GM23338 (cell line): Measurements from ENCODE around the gene SERPINA1. TPM values are rescaled to one million over a fixed set of nuclear protein-coding genes. Genes with fewer than 3 reads are reported as not detected.

Experiments used
- ATAC-seq: fragments of 200-7000 bp; cut with Tn5 transposase; 3 replicates; pipeline ENCODE4 v1.9.1; 2020
- DNase-seq: peaks from one replicate; pipeline ENCODE4 v3.0.0-alpha.2; 2015; ENCODE audit warnings: low spot score
- H2AFZ ChIP-seq: fragments of 200-600 bp; sonication (generic); 2 replicates; pipeline ENCODE4 v1.8.0; 2016; ENCODE audit warnings: antibody characterized with exemption, mild to moderate bottlenecking, moderate library complexity
- H3F3A ChIP-seq: fragments of 200-600 bp; sonication (generic); replicated peaks from 2 replicates; pipeline ENCODE4 v1.8.0; 2017; ENCODE audit warnings: antibody characterized with exemption, mixed run types, low read depth
- H3K27ac ChIP-seq: fragments of 200-600 bp; sonication (generic); 2 replicates; pipeline ENCODE4 v1.6.1; 2016; ENCODE audit warnings: low read depth
- H3K27me3 ChIP-seq: fragments of 200-600 bp; sonication (generic); 2 replicates; pipeline ENCODE4 v1.8.0; 2016; ENCODE audit warnings: mild to moderate bottlenecking, mixed run types, moderate library complexity; ENCODE audit not compliant: insufficient read depth
- H3K36me3 ChIP-seq: fragments of 200-600 bp; sonication (generic); 2 replicates; pipeline ENCODE4 v1.8.0; 2016; ENCODE audit warnings: mild to moderate bottlenecking; ENCODE audit not compliant: insufficient read depth
- H3K4me1 ChIP-seq: fragments of 200-600 bp; sonication (generic); 2 replicates; pipeline ENCODE4 v1.8.0; 2016; ENCODE audit warnings: mild to moderate bottlenecking, moderate library complexity; ENCODE audit not compliant: insufficient read depth
- H3K4me2 ChIP-seq: fragments of 200-600 bp; sonication (generic); 2 replicates; pipeline ENCODE4 v1.7.1; 2017; ENCODE audit warnings: mixed run types
- H3K4me3 ChIP-seq: fragments of 200-600 bp; sonication (generic); 2 replicates; pipeline ENCODE4 v1.6.1; 2016; ENCODE audit warnings: mixed run types
- H3K79me2 ChIP-seq: fragments of 200-600 bp; sonication (generic); replicated peaks from 2 replicates; pipeline ENCODE4 v1.8.0; 2017; ENCODE audit warnings: mild to moderate bottlenecking; ENCODE audit not compliant: insufficient read depth
- H3K9me2 ChIP-seq: fragments of 200-600 bp; sonication (generic); 2 replicates; pipeline ENCODE4 v1.8.0; 2017; ENCODE audit not compliant: insufficient read depth
- H4K20me1 ChIP-seq: fragments of 200-600 bp; sonication (generic); replicated peaks from 2 replicates; pipeline ENCODE4 v1.8.0; 2017; ENCODE audit warnings: mild to moderate bottlenecking; ENCODE audit not compliant: insufficient read depth
- H3K27ac Mint-ChIP-seq: 2 replicates; pipeline ENCODE4 v1.8.0; 2020; ENCODE audit warnings: inconsistent platforms, mild to moderate bottlenecking, moderate library complexity, mixed read lengths
- H3K27me3 Mint-ChIP-seq: 3 replicates; pipeline ENCODE4 v1.8.0; 2022; ENCODE audit warnings: low read depth, mild to moderate bottlenecking, moderate library complexity, mixed read lengths, inconsistent platforms; ENCODE audit not compliant: insufficient read depth, poor library complexity
- H3K36me3 Mint-ChIP-seq: 3 replicates; pipeline ENCODE4 v1.8.0; 2021; ENCODE audit warnings: low read depth, mild to moderate bottlenecking, inconsistent platforms, moderate library complexity, mixed read lengths
- H3K4me1 Mint-ChIP-seq: 3 replicates; pipeline ENCODE4 v1.8.0; 2020; ENCODE audit warnings: mild to moderate bottlenecking, inconsistent platforms, mixed read lengths
- H3K4me3 Mint-ChIP-seq: 3 replicates; pipeline ENCODE4 v1.8.0; 2021; ENCODE audit warnings: moderate library complexity, mild to moderate bottlenecking, inconsistent platforms, mixed read lengths
- H3K9me3 Mint-ChIP-seq: 3 replicates; pipeline ENCODE4 v1.8.0; 2020; ENCODE audit warnings: moderate library complexity, mild to moderate bottlenecking, inconsistent platforms, mixed read lengths
- STAT1 ChIP-seq: IDR thresholded peaks from one replicate; pipeline ENCODE4 v1.6.1; 2016; ENCODE audit warnings: antibody characterized with exemption; ENCODE audit not compliant: unreplicated experiment
- ZNF114 ChIP-seq: fragments of 250-450 bp; sonication (Bioruptor Pico); IDR thresholded peaks from 2 replicates; pipeline ENCODE4 v1.5.0; 2020; ENCODE audit warnings: mild to moderate bottlenecking, moderate library complexity
- ZNF462 ChIP-seq: fragments of 250-450 bp; sonication (Bioruptor Pico); IDR thresholded peaks from 2 replicates; pipeline ENCODE4 v1.5.0; 2020; ENCODE audit warnings: mild to moderate bottlenecking, moderate library complexity
- polyA plus RNA-seq: library from polyadenylated mRNA; unstranded; fragments of >200 nt; fragmentation: Nextera tagmentation; extraction: Ambion mirVana; gene quantifications from 2 replicates; pipeline ENCODE4 v1.2.1, GENCODE V29; 2016
- total RNA-seq: library from RNA; depleted of rRNA; stranded (reverse); fragments of >200 nt; shearing (Covaris generic); gene quantifications from 2 replicates; pipeline ENCODE4 v1.2.3, GENCODE V29; 2014

SERPINA1 gene
- total and polyA plus RNA-seq, 2 experiments from 2014 or later: not detected

- Mint-ChIP-seq H3K27me3 (peaks cover 6% of the 10 kb centered on the region), H3K36me3 (no peaks in the 10 kb centered on the region), H3K27ac (no peak overlapping the region), H3K9me3 (no peaks in the 10 kb centered on the region; the same call in 2 of the 3 replicates), H3K4me3 (no peak overlapping the region), H3K4me1 (peaks cover 12% of the 10 kb centered on the region)
- Histone ChIP-seq H3K4me2 (no peak overlapping the region), H2AFZ (no peak overlapping the region), H3K27ac (no peak overlapping the region), H3K36me3 (no peaks in the 10 kb centered on the region), H3K4me3 (no peak overlapping the region), H3F3A (no peaks in the 10 kb centered on the region), H4K20me1 (no peaks in the 10 kb centered on the region), H3K4me1 (peaks cover 7% of the 10 kb centered on the region; the same call in 1 of the 2 replicates), H3K79me2 (no peaks in the 10 kb centered on the region), H3K27me3 (no peaks in the 10 kb centered on the region), H3K9me2 (peaks cover 6% of the 10 kb centered on the region; the same call in 1 of the 2 replicates)
- no peak for DNase-seq
- peak; percentile 73 for ATAC-seq
- TF ChIP-seq STAT1: no peak
- no peak for TF ChIP-seq ZNF462 (CRISPR knock-in tag)
- no peak for TF ChIP-seq ZNF114 (CRISPR knock-in tag)
Observed at GRCh38 chr14:94381149-94382030, 7.0 kb downstream of the SERPINA1 start.
